ENCODE results near the gene DENND1A. TPM values are rescaled to one million over a fixed set of nuclear protein-coding genes. Genes with fewer than 3 reads are reported as not detected.

The DENND1A gene
- total RNA-seq, 4 donors from 2014 or later: 15.8 to 33.5 (median 23.9) TPM

DNA sequence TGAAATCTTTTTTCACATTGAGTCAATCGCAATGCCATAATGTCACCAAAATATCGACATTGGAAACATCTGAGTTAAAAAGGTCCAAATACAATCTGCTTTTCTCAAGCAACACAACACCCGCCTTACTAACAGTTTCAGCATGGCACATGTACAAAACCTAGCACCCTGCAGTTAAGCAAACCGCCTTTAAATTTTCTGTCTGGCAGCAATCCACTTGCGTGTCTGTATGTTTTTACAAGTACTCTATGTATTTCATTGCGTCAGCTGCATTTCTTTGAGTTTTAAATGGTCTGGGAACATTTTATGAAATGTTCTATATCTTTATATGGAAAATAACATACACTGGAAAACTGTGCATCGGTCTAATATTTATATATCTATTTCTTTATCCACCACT is 134.6 kb downstream of the DENND1A start:
- Histone ChIP-seq H3K27me3 (no peaks in the 10 kb centered on the region), H3K27ac (no peak overlapping the region), H3K9me3 (no peaks in the 10 kb centered on the region), H3K4me1 (peaks cover 3% of the 10 kb centered on the region), H3K4me3 (no peak overlapping the region), H3K36me3 (no peaks in the 10 kb centered on the region)
- DNase-seq (ENCODE audit: low spot score in 2 of 2): no peak
- WGBS: 94% methylated on average over 7 of the region's 7 CpGs
- TF ChIP-seq EP300 (IDR thresholded peaks at IDR 0.05) (no peak), POLR2A (IDR thresholded peaks at IDR 0.05) (no peak), POLR2AphosphoS5 (IDR thresholded peaks at IDR 0.05) (no peak)
- TF ChIP-seq, protein P1, sequence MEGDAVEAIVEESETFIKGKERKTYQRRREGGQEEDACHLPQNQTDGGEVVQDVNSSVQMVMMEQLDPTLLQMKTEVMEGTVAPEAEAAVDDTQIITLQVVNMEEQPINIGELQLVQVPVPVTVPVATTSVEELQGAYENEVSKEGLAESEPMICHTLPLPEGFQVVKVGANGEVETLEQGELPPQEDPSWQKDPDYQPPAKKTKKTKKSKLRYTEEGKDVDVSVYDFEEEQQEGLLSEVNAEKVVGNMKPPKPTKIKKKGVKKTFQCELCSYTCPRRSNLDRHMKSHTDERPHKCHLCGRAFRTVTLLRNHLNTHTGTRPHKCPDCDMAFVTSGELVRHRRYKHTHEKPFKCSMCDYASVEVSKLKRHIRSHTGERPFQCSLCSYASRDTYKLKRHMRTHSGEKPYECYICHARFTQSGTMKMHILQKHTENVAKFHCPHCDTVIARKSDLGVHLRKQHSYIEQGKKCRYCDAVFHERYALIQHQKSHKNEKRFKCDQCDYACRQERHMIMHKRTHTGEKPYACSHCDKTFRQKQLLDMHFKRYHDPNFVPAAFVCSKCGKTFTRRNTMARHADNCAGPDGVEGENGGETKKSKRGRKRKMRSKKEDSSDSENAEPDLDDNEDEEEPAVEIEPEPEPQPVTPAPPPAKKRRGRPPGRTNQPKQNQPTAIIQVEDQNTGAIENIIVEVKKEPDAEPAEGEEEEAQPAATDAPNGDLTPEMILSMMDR (IDR thresholded peaks at IDR 0.05): no peak

- H3K36me3 ChIP-seq: no peaks in the 10 kb centered on the region
These were observed 137.4 kb downstream of the DENND1A start for GRCh38 chr9:123792501-123792900.

DNA sequence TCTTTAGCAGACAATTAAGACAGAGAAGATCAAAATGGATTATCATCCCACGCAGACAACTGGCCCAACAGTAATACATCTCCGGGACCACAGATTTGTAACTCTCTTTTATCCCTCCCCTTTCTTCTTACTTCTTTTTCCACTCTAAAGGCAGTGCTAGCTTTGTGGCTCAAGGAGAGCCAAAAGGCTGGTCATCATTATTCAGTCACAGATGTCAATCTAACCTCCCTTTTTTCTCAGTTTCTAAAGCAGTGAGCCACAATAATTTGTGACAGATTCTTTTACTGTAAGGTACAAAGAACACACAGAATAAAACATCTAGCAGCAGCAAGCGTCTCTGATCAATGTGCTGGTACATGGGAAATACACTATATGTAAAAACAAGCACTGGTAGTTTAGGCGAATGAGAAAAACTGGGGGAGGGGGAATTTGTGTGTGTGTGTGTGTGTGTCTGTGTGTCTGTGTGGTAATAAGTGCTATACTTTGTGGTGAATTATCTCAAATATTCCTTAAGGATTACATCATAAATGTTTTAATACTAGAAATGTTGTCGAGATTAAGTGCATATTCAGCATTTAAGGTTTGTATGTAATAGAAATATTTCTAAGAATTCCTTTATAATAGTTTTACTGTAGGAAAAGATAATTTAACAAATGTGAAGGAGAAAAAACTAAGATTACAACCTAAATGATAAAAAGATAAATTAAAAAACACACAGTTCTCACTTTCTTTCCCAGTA is 140.2 kb downstream of the DENND1A start:
- DNase-seq (ENCODE audit: low spot score in 2 of 2): no peak
- no peaks in the 10 kb centered on the region for H3K27me3 ChIP-seq
- H3K27ac ChIP-seq: no peak overlapping the region
- no peaks in the 10 kb centered on the region for H3K9me3 ChIP-seq
- H3K36me3 ChIP-seq: no peaks in the 10 kb centered on the region
- no peak overlapping the region for H3K4me3 ChIP-seq
- 94% methylated on average over 5 of the region's 5 CpGs for WGBS
- TF ChIP-seq POLR2A (IDR thresholded peaks at IDR 0.05) (no peak), EP300 (IDR thresholded peaks at IDR 0.05) (no peak), POLR2AphosphoS5 (IDR thresholded peaks at IDR 0.05) (no peak)
- TF ChIP-seq, protein P1 (IDR thresholded peaks at IDR 0.05): no peak
- no peaks in the 10 kb centered on the region for H3K4me1 ChIP-seq

More at GRCh38 chr9:123792501-123792900, 137.4 kb downstream of the DENND1A start:
- no peak for DNase-seq (ENCODE audit: low spot score in 2 of 2)
- TF ChIP-seq, protein P1 (IDR thresholded peaks at IDR 0.05): no peak
- no peak for TF ChIP-seq POLR2A (IDR thresholded peaks at IDR 0.05)
- no peak for TF ChIP-seq POLR2AphosphoS5 (IDR thresholded peaks at IDR 0.05)
- TF ChIP-seq EP300 (IDR thresholded peaks at IDR 0.05): no peak
- 95% methylated on average over 4 of the region's 4 CpGs for WGBS
- peaks cover 3% of the 10 kb centered on the region for H3K4me1 ChIP-seq
- no peak overlapping the region for H3K27ac ChIP-seq
- H3K9me3 ChIP-seq: no peaks in the 10 kb centered on the region
- no peaks in the 10 kb centered on the region for H3K27me3 ChIP-seq
- no peak overlapping the region for H3K4me3 ChIP-seq

- Histone ChIP-seq H3K9me3 (no peaks in the 10 kb centered on the region), H3K4me3 (no peak overlapping the region), H3K4me1 (no peaks in the 10 kb centered on the region), H3K27ac (no peak overlapping the region), H3K27me3 (no peaks in the 10 kb centered on the region), H3K36me3 (no peaks in the 10 kb centered on the region)
- WGBS: 75% methylated on average over 1 of the region's 1 CpG
- no peak for DNase-seq (ENCODE audit: low spot score in 2 of 2)
- TF ChIP-seq EP300 (IDR thresholded peaks at IDR 0.05) (no peak), POLR2A (IDR thresholded peaks at IDR 0.05) (no peak), POLR2AphosphoS5 (IDR thresholded peaks at IDR 0.05) (no peak)
- TF ChIP-seq, protein P1 (IDR thresholded peaks at IDR 0.05): no peak
These were observed 142.5 kb downstream of the DENND1A start for GRCh38 chr9:123787416-123787815.

DNA sequence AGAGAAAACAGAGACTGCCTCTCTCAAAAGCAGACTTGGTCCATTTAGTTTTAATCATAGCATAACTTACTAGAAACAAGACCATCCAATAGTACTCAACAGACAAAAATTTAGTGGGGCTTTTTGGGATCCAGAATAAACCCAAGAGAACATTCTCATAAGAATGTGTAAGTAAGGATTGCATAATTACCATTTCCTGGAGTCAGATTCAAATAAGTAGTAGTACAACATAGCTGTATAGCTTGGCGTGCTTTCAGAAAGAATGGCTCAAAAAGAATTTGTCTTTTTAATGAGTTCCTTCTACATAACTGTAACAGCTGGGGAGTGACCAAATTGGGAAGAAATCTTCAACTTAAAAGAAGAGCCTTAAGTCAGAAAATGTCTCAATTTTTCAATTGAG is 145.4 kb downstream of the DENND1A start:
- H3K36me3 ChIP-seq: no peaks in the 10 kb centered on the region
- no peaks in the 10 kb centered on the region for H3K27me3 ChIP-seq
- 97% methylated on average over 1 of the region's 1 CpG for WGBS
- peaks cover 4% of the 10 kb centered on the region for H3K4me1 ChIP-seq
- no peaks in the 10 kb centered on the region for H3K9me3 ChIP-seq
- DNase-seq (ENCODE audit: low spot score in 2 of 2): no peak
- TF ChIP-seq, protein P1 (IDR thresholded peaks at IDR 0.05): no peak
- no peak for TF ChIP-seq EP300 (IDR thresholded peaks at IDR 0.05)
- TF ChIP-seq POLR2A (IDR thresholded peaks at IDR 0.05): no peak
- TF ChIP-seq POLR2AphosphoS5 (IDR thresholded peaks at IDR 0.05): no peak
- no peak overlapping the region for H3K27ac ChIP-seq
- no peak overlapping the region for H3K4me3 ChIP-seq
